ENCODE data around the gene OR4D10. TPM values are rescaled to one million over a fixed set of nuclear protein-coding genes. Genes with fewer than 3 reads are reported as not detected.

The OR4D10 gene
- polyA plus RNA-seq, 1 donor from 2014 or later, result not detected

DNA sequence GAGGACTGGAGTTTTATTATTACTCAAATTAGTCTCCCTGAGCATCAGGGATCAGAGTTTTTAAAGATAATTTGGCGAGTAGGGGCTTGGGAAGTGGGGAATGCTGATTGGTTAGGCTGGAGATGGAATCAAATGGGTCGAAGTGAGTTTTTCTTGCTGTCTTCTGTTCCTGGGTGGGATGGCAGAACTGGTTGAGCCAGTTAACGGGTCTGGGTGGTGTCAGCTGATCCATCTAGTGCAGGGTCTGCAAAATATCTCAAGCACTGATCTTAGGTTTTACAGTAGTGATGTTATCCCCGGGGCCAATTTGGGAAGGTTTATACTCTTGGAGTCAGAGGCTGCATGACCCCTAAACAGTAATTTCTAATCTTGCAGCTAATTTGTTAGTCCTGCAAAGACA is 48.0 kb upstream of the OR4D10 start:
- Histone ChIP-seq H3K4me3 (ENCODE audit: low read length) (no peak overlapping the region), H3K4me2 (ENCODE audit: low read length) (no peak overlapping the region), H3K27me3 (ENCODE audit: insufficient read depth, low read depth, low read length) (no peaks in the 10 kb centered on the region), H2AFZ (ENCODE audit: low read depth, low read length) (no peak overlapping the region), H3K79me2 (replicated peaks; ENCODE audit: insufficient read depth, low read length) (no peaks in the 10 kb centered on the region), H4K20me1 (ENCODE audit: insufficient read depth) (no peaks in the 10 kb centered on the region), H3K36me3 (ENCODE audit: insufficient read depth, low read length) (no peaks in the 10 kb centered on the region), H3K9me2 (ENCODE audit: insufficient read depth, low read length) (no peaks in the 10 kb centered on the region), H3K27ac (ENCODE audit: low read length) (no peak overlapping the region), H3K9ac (ENCODE audit: low read length) (no peak overlapping the region), H3F3A (ENCODE audit: insufficient read depth, low read length, poor library complexity, severe bottlenecking) (no peaks in the 10 kb centered on the region), H3K9me3 (ENCODE audit: low read length) (no peaks in the 10 kb centered on the region)
- TF ChIP-seq CTCF (IDR thresholded peaks at IDR 0.05; ENCODE audit: poor library complexity, severe bottlenecking), result no peak
- no peak for TF ChIP-seq TAF1 (IDR thresholded peaks at IDR 0.05; ENCODE audit: low read depth)
- no peak for TF ChIP-seq SMC3 (conservative IDR thresholded peaks at IDR 0.05; ENCODE audit: poor library complexity)
- TF ChIP-seq EP300 (conservative IDR thresholded peaks at IDR 0.05; ENCODE audit: poor library complexity, severe bottlenecking), result no peak
- TF ChIP-seq MXI1 (conservative IDR thresholded peaks at IDR 0.05; ENCODE audit: poor library complexity, severe bottlenecking), result no peak
- TF ChIP-seq POLR2AphosphoS5 (IDR thresholded peaks at IDR 0.05), result no peak
- TF ChIP-seq, protein P1, sequence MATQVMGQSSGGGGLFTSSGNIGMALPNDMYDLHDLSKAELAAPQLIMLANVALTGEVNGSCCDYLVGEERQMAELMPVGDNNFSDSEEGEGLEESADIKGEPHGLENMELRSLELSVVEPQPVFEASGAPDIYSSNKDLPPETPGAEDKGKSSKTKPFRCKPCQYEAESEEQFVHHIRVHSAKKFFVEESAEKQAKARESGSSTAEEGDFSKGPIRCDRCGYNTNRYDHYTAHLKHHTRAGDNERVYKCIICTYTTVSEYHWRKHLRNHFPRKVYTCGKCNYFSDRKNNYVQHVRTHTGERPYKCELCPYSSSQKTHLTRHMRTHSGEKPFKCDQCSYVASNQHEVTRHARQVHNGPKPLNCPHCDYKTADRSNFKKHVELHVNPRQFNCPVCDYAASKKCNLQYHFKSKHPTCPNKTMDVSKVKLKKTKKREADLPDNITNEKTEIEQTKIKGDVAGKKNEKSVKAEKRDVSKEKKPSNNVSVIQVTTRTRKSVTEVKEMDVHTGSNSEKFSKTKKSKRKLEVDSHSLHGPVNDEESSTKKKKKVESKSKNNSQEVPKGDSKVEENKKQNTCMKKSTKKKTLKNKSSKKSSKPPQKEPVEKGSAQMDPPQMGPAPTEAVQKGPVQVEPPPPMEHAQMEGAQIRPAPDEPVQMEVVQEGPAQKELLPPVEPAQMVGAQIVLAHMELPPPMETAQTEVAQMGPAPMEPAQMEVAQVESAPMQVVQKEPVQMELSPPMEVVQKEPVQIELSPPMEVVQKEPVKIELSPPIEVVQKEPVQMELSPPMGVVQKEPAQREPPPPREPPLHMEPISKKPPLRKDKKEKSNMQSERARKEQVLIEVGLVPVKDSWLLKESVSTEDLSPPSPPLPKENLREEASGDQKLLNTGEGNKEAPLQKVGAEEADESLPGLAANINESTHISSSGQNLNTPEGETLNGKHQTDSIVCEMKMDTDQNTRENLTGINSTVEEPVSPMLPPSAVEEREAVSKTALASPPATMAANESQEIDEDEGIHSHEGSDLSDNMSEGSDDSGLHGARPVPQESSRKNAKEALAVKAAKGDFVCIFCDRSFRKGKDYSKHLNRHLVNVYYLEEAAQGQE (IDR thresholded peaks at IDR 0.05; ENCODE audit: borderline replicate concordance), result no peak
- TF ChIP-seq RAD21 (conservative IDR thresholded peaks at IDR 0.05), result no peak
- TF ChIP-seq EZH2 (IDR thresholded peaks at IDR 0.05; ENCODE audit: borderline replicate concordance, insufficient read depth, low read length, poor library complexity, severe bottlenecking), result no peak

- H3K36me3 ChIP-seq (ENCODE audit: insufficient read depth, low read length), result no peaks in the 10 kb centered on the region
- H3K4me2 ChIP-seq (ENCODE audit: low read length), result no peak within 1 kb of the TSS
- H3K4me3 ChIP-seq (ENCODE audit: low read length), result peak within 1 kb of the TSS; percentile 16
- H3K79me2 ChIP-seq (replicated peaks; ENCODE audit: insufficient read depth, low read length), result no peaks in the 10 kb centered on the region
- TF ChIP-seq EZH2 (IDR thresholded peaks at IDR 0.05; ENCODE audit: borderline replicate concordance, insufficient read depth, low read length, poor library complexity, severe bottlenecking) (no peak), RAD21 (conservative IDR thresholded peaks at IDR 0.05) (no peak), TAF1 (IDR thresholded peaks at IDR 0.05; ENCODE audit: low read depth) (no peak), POLR2AphosphoS5 (IDR thresholded peaks at IDR 0.05) (no peak), EP300 (conservative IDR thresholded peaks at IDR 0.05; ENCODE audit: poor library complexity, severe bottlenecking) (no peak), CTCF (IDR thresholded peaks at IDR 0.05; ENCODE audit: poor library complexity, severe bottlenecking) (no peak), SMC3 (conservative IDR thresholded peaks at IDR 0.05; ENCODE audit: poor library complexity) (no peak), MXI1 (conservative IDR thresholded peaks at IDR 0.05; ENCODE audit: poor library complexity, severe bottlenecking) (no peak)
- TF ChIP-seq, protein P1 (IDR thresholded peaks at IDR 0.05; ENCODE audit: borderline replicate concordance), result no peak
- H3K27ac ChIP-seq (ENCODE audit: low read length), result no peak within 1 kb of the TSS
- no peak within 1 kb of the TSS for H3K9ac ChIP-seq (ENCODE audit: low read length)
- H3K9me3 ChIP-seq (ENCODE audit: low read length), result no peaks in the 10 kb centered on the region
- no peaks in the 10 kb centered on the region for H3F3A ChIP-seq (ENCODE audit: insufficient read depth, low read length, poor library complexity, severe bottlenecking)
- no peaks in the 10 kb centered on the region for H3K9me2 ChIP-seq (ENCODE audit: insufficient read depth, low read length)
- H2AFZ ChIP-seq (ENCODE audit: low read depth, low read length), result peak within 1 kb of the TSS; percentile 36
- no peaks in the 10 kb centered on the region for H4K20me1 ChIP-seq (ENCODE audit: insufficient read depth)
- H3K27me3 ChIP-seq (ENCODE audit: insufficient read depth, low read depth, low read length), result no peaks in the 10 kb centered on the region
Observed at GRCh38 chr11:59426361-59427067, 46.6 kb upstream of the OR4D10 start, which contains the start of gene OR5A2. TSS of gene OR5A2 (minus strand) at chr11:59426413. CDS start at chr11:59422953, 3,460 bp downstream.
